Activated CD4-positive, CD25-positive, alpha-beta regulatory T cell treated with anti-CD3 and anti-CD28 coated beads, Interleukin-2, amount 50 U/mL, for 16 hours (primary cell): ENCODE measurements around the gene CORIN.
"Not testable (repeated sequence)": the region's sequence is repeated elsewhere in the genome, so short reads cannot be mapped to it uniquely, and the experiment has no call there.

ENCODE experiments used
- DNase-seq: peaks from one replicate; pipeline ENCODE4 v3.0.0-alpha.2; 2020; ENCODE audit warnings: low read depth, low spot score

Gene CORIN

GRCh38 chr4:47562297-47562696, 275.6 kb downstream of the CORIN start:
- DNase-seq, result no peak

GRCh38 chr4:47561331-47561730, 276.5 kb downstream of the CORIN start:
- no peak for DNase-seq

- DNase-seq, result no peak
These were observed 277.2 kb downstream of the CORIN start for GRCh38 chr4:47560682-47561081.

DNA sequence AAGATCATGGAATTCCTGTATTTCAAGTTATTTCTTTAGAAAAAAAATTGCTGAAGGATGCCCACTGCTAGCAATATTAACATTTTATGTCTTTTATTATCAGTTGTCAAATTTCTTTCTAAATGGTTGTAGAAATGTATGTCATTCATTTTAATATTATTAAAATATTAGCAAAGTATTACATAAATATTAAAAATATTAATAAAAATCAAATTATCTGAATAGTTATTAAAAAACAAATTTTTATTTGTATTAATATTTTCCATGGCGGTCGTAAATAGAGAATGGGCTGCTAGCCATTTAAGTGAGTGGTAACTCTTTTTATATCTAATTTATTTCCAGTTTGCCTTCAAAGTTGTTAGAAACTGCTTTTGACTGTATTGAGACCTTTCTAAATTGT, 280.6 kb downstream of the CORIN start:
- DNase-seq, result no peak

- not testable (repeated sequence) for DNase-seq
These were observed 281.9 kb downstream of the CORIN start for GRCh38 chr4:47555920-47556319.

GRCh38 chr4:47553329-47554125, 284.3 kb downstream of the CORIN start:
- DNase-seq, result no peak

DNA sequence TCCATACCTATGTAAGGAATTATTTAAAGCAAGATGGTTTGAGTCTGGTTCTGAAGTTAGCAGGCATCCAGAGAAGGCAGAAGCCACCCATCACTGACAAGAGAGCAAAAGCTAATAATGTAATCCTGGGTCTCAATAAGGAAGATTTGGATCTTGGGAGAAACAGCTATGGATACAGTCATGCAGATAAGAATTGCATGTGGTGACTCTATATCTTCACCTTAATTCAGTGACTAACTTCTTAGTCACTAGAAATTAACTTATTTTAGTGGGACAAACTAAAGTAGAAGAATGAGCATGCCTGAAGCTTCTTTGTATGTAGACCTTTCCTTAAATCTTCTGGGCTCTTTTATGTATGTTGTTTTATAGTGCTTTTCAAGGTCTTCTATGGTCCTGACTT, 286.2 kb downstream of the CORIN start:
- DNase-seq, result no peak

DNA sequence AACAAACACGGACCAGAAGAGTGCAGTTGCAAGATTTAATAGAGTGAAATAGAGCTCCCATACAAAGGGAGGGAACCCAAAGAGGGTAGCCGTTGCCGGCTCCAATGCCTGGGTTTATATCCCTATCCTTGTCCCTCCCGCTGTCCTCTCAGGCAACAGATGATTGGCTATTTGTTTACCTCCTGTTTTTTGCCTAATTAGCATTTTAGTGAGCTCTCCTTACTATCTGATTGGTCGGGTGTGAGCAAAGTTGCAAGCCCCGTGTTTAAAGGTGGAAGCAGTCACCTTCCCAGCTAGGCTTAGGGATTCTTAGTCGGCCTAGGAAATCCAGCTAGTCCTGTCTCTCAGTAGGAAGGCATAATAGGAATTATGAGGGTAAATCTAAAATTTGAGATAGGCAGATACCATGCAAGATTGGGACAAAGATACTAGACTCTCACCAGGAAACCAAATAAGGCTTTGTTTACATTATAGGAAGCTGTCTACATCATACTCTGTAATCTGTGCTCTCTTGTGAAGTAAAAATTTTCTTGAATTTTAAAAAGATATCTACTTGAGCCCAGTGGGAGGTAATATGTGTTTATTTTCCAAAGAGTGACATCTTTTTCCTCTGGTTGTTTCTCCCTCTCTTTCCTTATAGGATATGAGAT, 286.8 kb downstream of the CORIN start:
- no peak for DNase-seq

DNA sequence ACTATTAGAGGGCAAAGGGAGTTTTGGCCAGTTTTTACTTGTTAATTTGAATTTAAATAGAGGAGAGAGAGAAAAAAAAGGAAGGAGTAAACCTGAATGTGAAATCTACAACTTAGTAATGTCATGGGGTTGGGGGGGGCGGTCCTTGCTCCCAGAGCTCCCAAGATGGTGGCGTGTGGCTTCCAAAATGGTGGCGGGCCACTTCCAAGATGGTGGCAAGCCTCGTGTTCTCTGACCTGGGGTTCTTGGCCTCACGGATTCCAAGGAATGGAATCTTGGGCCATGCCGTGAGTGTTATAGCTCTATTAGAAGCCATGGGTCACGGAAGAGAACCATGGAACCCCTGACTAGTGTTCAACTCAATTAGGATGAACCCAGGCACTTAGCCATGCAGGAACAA, 287.5 kb downstream of the CORIN start:
- DNase-seq, result not testable (repeated sequence)
